PFSK-1 (cell line): Measurements from ENCODE around the gene DNAJC6.

Experiments used
- FOXP2 ChIP-seq: optimal IDR thresholded peaks from 2 replicates; pipeline ENCODE3; 2011; ENCODE audit warnings: borderline replicate concordance, control low read depth, inconsistent platforms; ENCODE audit not compliant: insufficient read depth; ENCODE audit errors: extremely low read length, extremely low read depth
- POLR2AphosphoS5 ChIP-seq: IDR thresholded peaks from 2 replicates; pipeline ENCODE4 v1.6.1; 2012; ENCODE audit warnings: low read depth, mild to moderate bottlenecking, control low read depth, low read length, moderate library complexity
- REST ChIP-seq, 2 experiments: IDR thresholded peaks; 2 replicates each; pipeline versions ENCODE4 v1.6.1 to v1.8.0; 2011 to 2012; ENCODE audit warnings: low read depth in 2 of 2, low read length in 2 of 2, control low read depth in 1 of 2, inconsistent platforms in 1 of 2, mild to moderate bottlenecking in 1 of 2, moderate library complexity in 1 of 2; ENCODE audit not compliant: insufficient read depth in 1 of 2
- SIN3A ChIP-seq: IDR thresholded peaks from 2 replicates; pipeline ENCODE4 v1.6.1; 2012; ENCODE audit warnings: mild to moderate bottlenecking, low read length, moderate library complexity, borderline replicate concordance; ENCODE audit not compliant: insufficient read depth
- TAF1 ChIP-seq: IDR thresholded peaks from 2 replicates; pipeline ENCODE4 v1.6.1; 2012; ENCODE audit warnings: low read length, control low read depth, borderline replicate concordance; ENCODE audit not compliant: insufficient read depth

DNAJC6 gene

GRCh38 chr1:65279070-65279779 is 30.1 kb upstream of the DNAJC6 start:
- TF ChIP-seq REST (IDR thresholded peaks at IDR 0.05; ENCODE audit: insufficient read depth in 1 of 2, low read depth in 2 of 2, low read length in 2 of 2) (no peak), POLR2AphosphoS5 (no peak), FOXP2 (no peak), TAF1 (no peak), SIN3A (no peak)

- TF ChIP-seq POLR2AphosphoS5 (no peak), REST (IDR thresholded peaks at IDR 0.05; ENCODE audit: insufficient read depth in 1 of 2, low read depth in 2 of 2, low read length in 2 of 2) (no peak), SIN3A (no peak)
These were observed 27.5 kb upstream of the DNAJC6 start for GRCh38 chr1:65281846-65282245.

GRCh38 chr1:65284229-65284628 is 25.1 kb upstream of the DNAJC6 start:
- TF ChIP-seq FOXP2: no peak
- TF ChIP-seq SIN3A: no peak
- TF ChIP-seq POLR2AphosphoS5: no peak
- TF ChIP-seq TAF1: no peak
- TF ChIP-seq REST (IDR thresholded peaks at IDR 0.05; ENCODE audit: insufficient read depth in 1 of 2, low read depth in 2 of 2, low read length in 2 of 2): no peak

DNA sequence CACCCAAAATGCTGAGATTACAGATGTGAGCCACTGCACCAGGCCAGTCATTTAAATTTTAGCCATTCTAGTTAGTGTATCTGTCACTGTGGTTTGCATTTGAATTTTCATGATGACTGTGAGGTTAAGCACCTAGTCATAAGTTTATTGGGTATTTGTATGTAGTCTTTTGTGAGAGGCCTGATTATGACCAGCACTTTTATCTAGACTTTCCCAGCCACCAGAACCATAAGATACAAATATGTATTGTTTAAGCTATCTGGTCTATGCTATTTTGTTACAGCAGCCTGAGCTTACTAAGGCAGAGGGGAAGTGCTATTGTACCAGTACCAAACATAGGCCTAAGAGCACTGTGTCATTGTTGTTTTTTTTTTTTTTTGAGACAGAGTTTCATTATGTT is 19.9 kb upstream of the DNAJC6 start:
- TF ChIP-seq FOXP2: no peak
- no peak for TF ChIP-seq POLR2AphosphoS5
- no peak for TF ChIP-seq SIN3A
- TF ChIP-seq TAF1: no peak

DNA sequence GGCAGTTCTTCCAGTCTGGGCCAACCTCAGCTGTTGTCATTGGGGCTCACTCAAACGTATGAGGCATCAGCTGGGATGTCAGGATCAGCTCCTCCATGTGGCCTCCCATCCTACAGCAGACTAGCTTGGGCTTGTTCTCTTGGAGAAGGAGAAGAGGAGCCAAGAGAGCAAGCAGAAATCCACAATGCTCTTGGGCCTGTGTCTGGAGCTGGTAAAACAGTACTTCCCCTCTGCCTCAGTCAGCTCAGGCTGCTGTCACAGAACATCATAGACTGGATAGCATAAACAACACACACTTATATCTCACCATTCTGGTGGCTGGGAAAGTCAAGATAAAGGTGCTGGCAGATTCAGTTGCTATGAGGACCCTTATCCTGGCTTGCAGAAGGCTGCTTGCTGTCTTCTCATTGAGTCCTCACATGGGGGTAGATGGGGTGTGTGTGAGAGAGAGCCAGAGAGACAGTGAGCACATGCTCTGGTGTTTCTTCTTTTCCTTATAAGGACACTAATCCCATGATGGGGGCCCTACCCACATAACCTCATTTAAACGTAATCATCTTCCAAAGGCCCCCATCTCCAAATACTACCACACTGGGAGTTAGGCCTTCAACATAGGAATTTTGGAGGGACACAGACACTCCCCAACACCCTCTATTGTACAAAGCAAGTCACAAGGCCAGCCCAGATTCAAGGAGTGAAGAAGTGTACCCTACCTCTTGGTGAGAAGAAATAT is 16.3 kb upstream of the DNAJC6 start:
- no peak for TF ChIP-seq FOXP2
- TF ChIP-seq POLR2AphosphoS5: no peak
- no peak for TF ChIP-seq SIN3A
- TF ChIP-seq TAF1: no peak

DNA sequence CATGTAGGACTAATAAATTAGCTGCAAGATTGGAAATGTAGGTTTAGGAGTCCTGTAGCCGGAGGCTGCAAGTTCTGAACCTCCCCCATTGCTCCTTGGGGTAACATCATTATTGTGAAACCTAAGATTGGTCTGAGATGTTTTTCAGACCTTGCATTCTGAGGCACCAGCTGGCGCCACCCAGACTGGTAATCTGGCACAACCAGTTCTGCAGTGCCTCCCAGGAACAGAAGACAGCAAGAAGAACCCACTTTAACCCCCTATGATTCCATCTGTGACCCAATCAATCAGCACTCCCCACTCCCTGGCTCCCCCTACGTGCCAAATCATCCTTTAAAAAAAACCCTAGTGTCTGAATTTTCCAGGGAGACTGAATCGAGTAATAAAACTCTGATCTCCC is 11.6 kb upstream of the DNAJC6 start:
- TF ChIP-seq SIN3A: no peak
- TF ChIP-seq TAF1: no peak
- no peak for TF ChIP-seq POLR2AphosphoS5
- TF ChIP-seq REST (IDR thresholded peaks at IDR 0.05; ENCODE audit: insufficient read depth in 1 of 2, low read depth in 2 of 2, low read length in 2 of 2): no peak
- no peak for TF ChIP-seq FOXP2
